Fibroblast of villous mesenchyme (primary cell): ENCODE measurements around the gene AHCY. TPM values are rescaled to one million over a fixed set of nuclear protein-coding genes. Genes with fewer than 3 reads are reported as not detected.
"Not testable (repeated sequence)": the region's sequence is repeated elsewhere in the genome, so short reads cannot be mapped to it uniquely, and the experiment has no call there.

ENCODE experiments used
- DNase-seq: peaks from one replicate; pipeline ENCODE4 v3.0.0-alpha.2; 2010; ENCODE audit warnings: low read depth
- H3K4me3 ChIP-seq: 2 replicates; pipeline ENCODE4 v1.5.1; 2011; ENCODE audit warnings: low read depth, mild to moderate bottlenecking, low read length
- CTCF ChIP-seq: IDR thresholded peaks from 2 replicates; pipeline ENCODE4 v1.5.1; 2012; ENCODE audit warnings: low read depth, mild to moderate bottlenecking, low read length; ENCODE audit not compliant: insufficient read depth
- total RNA-seq: library from RNA; depleted of rRNA; stranded (reverse); fragments of >200 nt; gene quantifications from 2 replicates; pipeline ENCODE4 v1.2.3, GENCODE V29; 2012

The AHCY gene
- total RNA-seq, 1 donor: 94.6 TPM

- DNase-seq: no peak
- no peak for TF ChIP-seq CTCF
- no peak overlapping the region for H3K4me3 ChIP-seq
Observed at GRCh38 chr20:34343458-34344211, 40.5 kb upstream of the AHCY start.

GRCh38 chr20:34341199-34341598 is 38.0 kb upstream of the AHCY start:
- DNase-seq: not testable (repeated sequence)

GRCh38 chr20:34340726-34341125 is 37.6 kb upstream of the AHCY start:
- H3K4me3 ChIP-seq, DNase-seq: not testable (repeated sequence)

More at GRCh38 chr20:34341199-34341598, 38.0 kb upstream of the AHCY start:
- not testable (repeated sequence) for H3K4me3 ChIP-seq

DNA sequence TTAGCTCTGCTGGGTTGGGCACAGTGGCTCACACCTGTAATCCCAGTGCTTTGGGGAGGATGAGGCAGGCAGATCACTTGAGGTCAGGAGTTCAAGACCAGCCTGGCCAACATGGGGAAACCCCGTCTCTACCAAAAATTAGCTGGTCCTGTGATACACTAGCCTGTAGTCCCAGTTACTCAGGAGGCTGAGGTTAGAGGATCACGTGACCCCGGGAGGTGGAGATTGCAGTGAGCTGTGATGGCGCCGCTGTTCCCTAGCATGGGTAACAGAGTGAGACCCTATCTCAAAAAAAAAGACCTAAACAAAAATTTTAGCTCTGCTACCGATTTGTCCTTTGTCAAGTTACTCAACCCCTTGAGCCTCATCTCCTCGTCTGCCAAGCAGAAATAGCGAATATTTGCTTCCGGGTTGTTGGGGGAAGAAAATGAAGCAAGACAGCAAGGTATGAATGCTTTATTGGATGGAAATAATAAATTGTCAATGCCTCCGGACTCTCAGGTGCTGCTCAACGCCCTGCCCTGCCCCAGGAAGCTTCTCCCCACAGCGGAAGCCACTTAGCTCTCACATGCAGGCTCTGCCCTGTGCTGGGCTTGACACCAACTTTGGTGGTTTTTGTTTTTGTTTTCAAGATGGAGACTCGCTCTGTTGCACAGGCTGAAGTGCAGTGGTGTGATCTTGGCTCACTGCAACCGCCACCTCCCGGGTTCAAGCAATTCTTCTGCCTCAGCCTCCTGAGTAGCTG is 35.0 kb upstream of the AHCY start:
- TF ChIP-seq CTCF: no peak
- H3K4me3 ChIP-seq: no peak overlapping the region
- DNase-seq: no peak

- H3K4me3 ChIP-seq: no peak overlapping the region
- no peak for DNase-seq
- no peak for TF ChIP-seq CTCF
Observed at GRCh38 chr20:34337544-34337943, 34.4 kb upstream of the AHCY start.

GRCh38 chr20:34334654-34335407 is 31.7 kb upstream of the AHCY start:
- DNase-seq: no peak
- TF ChIP-seq CTCF: no peak
- H3K4me3 ChIP-seq: no peak overlapping the region

DNA sequence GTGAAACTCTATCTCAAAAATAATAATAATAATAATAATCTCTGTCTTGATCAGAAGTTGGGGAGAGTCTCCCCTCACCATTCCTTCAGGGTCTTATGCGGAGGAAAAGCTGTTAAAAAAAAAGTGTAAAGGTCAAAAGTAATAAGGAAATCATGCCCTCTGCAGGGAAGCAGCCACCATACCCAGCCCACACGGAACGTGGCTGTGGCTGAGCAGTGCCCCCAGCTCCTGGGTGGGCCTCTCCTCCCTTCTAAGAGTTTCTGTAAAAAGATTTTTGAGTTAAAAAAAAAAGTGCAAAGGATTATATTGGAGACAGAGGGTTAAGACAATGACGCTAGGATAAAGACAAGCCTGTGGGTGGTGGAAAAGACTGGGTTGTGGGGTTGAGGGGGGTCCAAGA is 30.6 kb upstream of the AHCY start:
- no peak for TF ChIP-seq CTCF
- H3K4me3 ChIP-seq: no peak overlapping the region
- DNase-seq: no peak
